Lower leg skin (tissue), 3 donors: ENCODE measurements around the gene TRAPPC4.

Experiments used
- CTCF ChIP-seq, 3 donors: fragments of 450-650 bp; IDR thresholded peaks; one replicate each; pipeline ENCODE4 v1.5.1; 2016; ENCODE audit warnings: antibody characterized with exemption in 3 of 3, mild to moderate bottlenecking in 3 of 3, moderate library complexity in 2 of 3
- POLR2A ChIP-seq, 2 donors: fragments of 450-650 bp; IDR thresholded peaks; one replicate each; pipeline ENCODE4 v1.6.1; 2016 to 2017; ENCODE audit warnings: antibody characterized with exemption in 2 of 2, mild to moderate bottlenecking in 1 of 2, moderate library complexity in 1 of 2

GRCh38 chr11:119048644-119049043 lies 30.1 kb downstream of the TRAPPC4 start:
- TF ChIP-seq CTCF (IDR thresholded peaks at IDR 0.05) (no peak), POLR2A (IDR thresholded peaks at IDR 0.05) (no peak)
